A673 (cell line): ENCODE results near the gene KIAA1549. TPM values are rescaled to one million over a fixed set of nuclear protein-coding genes. Genes with fewer than 3 reads are reported as not detected.

Experiments used
- BruUV-seq: library from RNA; stranded (reverse); fragments of 400-500 nt; replicated peaks from 2 replicates; lab custom pipeline; 2021; lab: Mats Ljungman, UMichigan
- CTCF ChIA-PET: fragments of 300-600 bp; sonication (Branson Sonifier 250); formaldehyde crosslinking; loops from one replicate; lab custom pipeline; 2022; ENCODE audit warnings: antibody characterized with exemption; lab: Charles Lee
- POLR2A ChIA-PET: fragments of 300-600 bp; sonication (Branson Sonifier 250); formaldehyde crosslinking; loops from one replicate; lab custom pipeline; 2022; ENCODE audit warnings: antibody characterized with exemption; ENCODE audit not compliant: low non-redundant PET; lab: Charles Lee
- DNase-seq: peaks from one replicate; pipeline ENCODE4 v3.0.0-alpha.2; 2015; ENCODE audit warnings: low spot score
- H3K27ac ChIP-seq: fragments of 200-600 bp; sonication (generic); 2 replicates; pipeline ENCODE4 v1.5.1; 2016; ENCODE audit warnings: mixed run types, low read depth, mild to moderate bottlenecking, mixed read lengths, antibody characterized with exemption, low read length; ENCODE audit not compliant: poor library complexity, severe bottlenecking
- H3K27me3 ChIP-seq: fragments of 200-600 bp; sonication (generic); replicated peaks from 2 replicates; pipeline ENCODE4 v1.6.1; 2017; ENCODE audit warnings: mixed run types, low read depth, mild to moderate bottlenecking, mixed read lengths, antibody characterized with exemption, low read length; ENCODE audit not compliant: insufficient read depth, poor library complexity
- H3K36me3 ChIP-seq: fragments of 200-600 bp; sonication (generic); 2 replicates; pipeline ENCODE4 v1.6.1; 2016; ENCODE audit warnings: mixed run types, mild to moderate bottlenecking, mixed read lengths, antibody characterized with exemption, low read length; ENCODE audit not compliant: insufficient read depth, poor library complexity, severe bottlenecking
- H3K4me1 ChIP-seq: fragments of 200-600 bp; sonication (generic); 2 replicates; pipeline ENCODE4 v1.6.1; 2017; ENCODE audit warnings: mixed run types, mild to moderate bottlenecking, mixed read lengths, antibody characterized with exemption, low read length; ENCODE audit not compliant: insufficient read depth, poor library complexity, severe bottlenecking
- H3K4me3 ChIP-seq: fragments of 200-600 bp; sonication (generic); 2 replicates; pipeline ENCODE4 v1.5.1; 2016; ENCODE audit warnings: low read depth, mixed run types, mild to moderate bottlenecking, mixed read lengths, low read length; ENCODE audit not compliant: poor library complexity, severe bottlenecking
- H3K9me3 ChIP-seq: fragments of 200-600 bp; sonication (generic); 2 replicates; pipeline ENCODE4 v1.6.1; 2016; ENCODE audit warnings: mixed run types, low read depth, mild to moderate bottlenecking, mixed read lengths, antibody characterized with exemption, low read length; ENCODE audit not compliant: poor library complexity, severe bottlenecking
- CTCF ChIP-seq: fragments of 300-800, 200-600 bp; sonication (generic); conservative IDR thresholded peaks from 2 replicates; pipeline ENCODE4 v1.5.1; 2017; ENCODE audit warnings: low read depth, mild to moderate bottlenecking, antibody characterized with exemption, low read length, moderate library complexity, mixed read lengths
- EZH2 ChIP-seq: fragments of 200-600 bp; sonication (generic); IDR thresholded peaks from 2 replicates; pipeline ENCODE4 v1.6.1; 2017; ENCODE audit warnings: borderline replicate concordance, low read depth, mild to moderate bottlenecking, mixed read lengths, antibody characterized with exemption, low read length; ENCODE audit not compliant: poor library complexity, severe bottlenecking
- intact Hi-C: fragments of 100-400 bp; cut with micrococcal nuclease; formaldehyde crosslinking; loops from one replicate; pipeline ENCODE4 v1.10.0; 2022; ENCODE audit not compliant: unreplicated experiment
- total RNA-seq: library from RNA; stranded (reverse); gene quantifications from 2 replicates; pipeline ENCODE4 v1.2.3, GENCODE V29; 2021

Gene KIAA1549
- total RNA-seq, 1 experiment from 2014 or later: 2.5 TPM

- BruUV-seq: no TSS peak
- no peaks in the 10 kb centered on the region for H3K36me3 ChIP-seq
- DNase-seq: no peak
- no peaks in the 10 kb centered on the region for H3K9me3 ChIP-seq
- H3K4me1 ChIP-seq: no peaks in the 10 kb centered on the region
- intact Hi-C loops: no loop called here
- H3K27me3 ChIP-seq: peaks cover 68% of the 10 kb centered on the region
- TF ChIP-seq CTCF: no peak
- TF ChIP-seq EZH2: no peak
- H3K27ac ChIP-seq: no peak overlapping the region
- ChIA-PET POLR2A (no interaction called here), CTCF (no interaction called here)
- no peak overlapping the region for H3K4me3 ChIP-seq
Measured at GRCh38 chr7:138796038-138796615, 185.1 kb downstream of the KIAA1549 start.

- H3K4me3 ChIP-seq: no peak overlapping the region
- intact Hi-C loops: no loop called here
- TF ChIP-seq EZH2 (no peak), CTCF (no peak)
- ChIA-PET POLR2A (no interaction called here), CTCF (interaction anchor here (0.7 kb wide), 1 partner anchor 231 kb away, joined by 4 read pairs; no protein-coding TSS in a partner anchor)
- H3K27ac ChIP-seq: no peak overlapping the region
- H3K27me3 ChIP-seq: peaks cover 2% of the 10 kb centered on the region
- H3K9me3 ChIP-seq: no peaks in the 10 kb centered on the region
- H3K4me1 ChIP-seq: no peaks in the 10 kb centered on the region
- no TSS peak for BruUV-seq
- H3K36me3 ChIP-seq: no peaks in the 10 kb centered on the region
- no peak for DNase-seq
Measured at GRCh38 chr7:138785587-138786437, 195.4 kb downstream of the KIAA1549 start.

GRCh38 chr7:138784692-138785091 is 196.5 kb downstream of the KIAA1549 start:
- TF ChIP-seq CTCF (no peak), EZH2 (no peak)
- DNase-seq: no peak
- H3K9me3 ChIP-seq: no peaks in the 10 kb centered on the region
- POLR2A ChIA-PET: no interaction called here
- no peak overlapping the region for H3K27ac ChIP-seq
- no peaks in the 10 kb centered on the region for H3K36me3 ChIP-seq
- CTCF ChIA-PET: interaction anchor here (0.6 kb wide), 1 partner anchor 312 kb away, joined by 5 read pairs; no protein-coding TSS in a partner anchor
- H3K4me3 ChIP-seq: no peak overlapping the region
- no TSS peak for BruUV-seq
- no peaks in the 10 kb centered on the region for H3K27me3 ChIP-seq
- intact Hi-C loops: no loop called here
- H3K4me1 ChIP-seq: no peaks in the 10 kb centered on the region

Other genes starting within 250 kb of the KIAA1549 start
- gene TMEM213, start 183.4 kb downstream of the KIAA1549 start, total RNA-seq: not detected in 2 replicates
- not detected in 2 replicates for gene ATP6V0A4, start 183.2 kb downstream of the KIAA1549 start, total RNA-seq
- 35.3 and 36.5 TPM in 2 replicates for gene ZC3HAV1L, start 54.7 kb upstream of the KIAA1549 start, total RNA-seq
- 16.9 and 17.2 TPM in 2 replicates for gene ZC3HAV1, start 128.3 kb upstream of the KIAA1549 start, total RNA-seq
- gene UBN2, start 249.8 kb upstream of the KIAA1549 start, total RNA-seq: 13.8 and 14.5 TPM in 2 replicates